ENCODE data around the gene ALB.
"Not testable (repeated sequence)": the region's sequence is repeated elsewhere in the genome, so short reads cannot be mapped to it uniquely, and the experiment has no call there.

The ALB gene
- long read RNA-seq, donor 1: 0 reads
- long read RNA-seq, donor 2: 0 reads
- long read RNA-seq, donor 3: 0 reads
- long read RNA-seq, donor 4: 0 reads
- long read RNA-seq, donor 5, partial matches to known transcripts: 0 of 1 reads
- long read RNA-seq, donor 5, other reads (novel, unspliced or antisense): 0 of 1 reads
- long read RNA-seq, donor 6: 0 reads
- long read RNA-seq, donor 7, partial matches to known transcripts: 5 of 9 reads
- long read RNA-seq, donor 7, other reads (novel, unspliced or antisense): 0 of 9 reads
- long read RNA-seq, donor 8, transcript ALB-201 (15 exons, 2,263 nt): major isoform, 7 of 25 reads
- long read RNA-seq, donor 8, partial matches to known transcripts: 16 of 25 reads
- long read RNA-seq, donor 8, other reads (novel, unspliced or antisense): 0 of 25 reads

- no peak for DNase-seq
Observed at GRCh38 chr4:73404042-73404441, at the start of gene ALB. ALB (plus strand) TSS chr4:73404287; CDS start chr4:73404328, 41 bp downstream.

DNA sequence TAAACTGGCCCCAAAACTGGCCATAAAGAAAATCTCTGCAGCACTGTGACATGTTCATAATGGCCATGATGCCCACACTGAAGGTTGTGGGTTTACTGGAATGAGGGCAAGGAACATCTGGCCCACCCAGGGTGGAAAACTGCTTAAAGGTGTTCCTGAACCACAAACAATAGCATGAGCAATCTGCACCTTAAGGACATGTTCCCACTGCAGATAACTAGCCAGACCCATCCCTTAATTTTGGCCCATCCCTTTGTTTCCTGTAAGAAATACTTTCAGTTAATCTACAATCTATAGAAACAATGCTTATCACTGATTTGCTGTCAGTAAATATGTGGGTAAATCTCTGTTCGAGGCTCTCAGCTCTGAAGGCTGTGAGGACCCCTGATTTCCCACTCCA, 46.9 kb upstream of the ALB start:
- not testable (repeated sequence) for DNase-seq

DNA sequence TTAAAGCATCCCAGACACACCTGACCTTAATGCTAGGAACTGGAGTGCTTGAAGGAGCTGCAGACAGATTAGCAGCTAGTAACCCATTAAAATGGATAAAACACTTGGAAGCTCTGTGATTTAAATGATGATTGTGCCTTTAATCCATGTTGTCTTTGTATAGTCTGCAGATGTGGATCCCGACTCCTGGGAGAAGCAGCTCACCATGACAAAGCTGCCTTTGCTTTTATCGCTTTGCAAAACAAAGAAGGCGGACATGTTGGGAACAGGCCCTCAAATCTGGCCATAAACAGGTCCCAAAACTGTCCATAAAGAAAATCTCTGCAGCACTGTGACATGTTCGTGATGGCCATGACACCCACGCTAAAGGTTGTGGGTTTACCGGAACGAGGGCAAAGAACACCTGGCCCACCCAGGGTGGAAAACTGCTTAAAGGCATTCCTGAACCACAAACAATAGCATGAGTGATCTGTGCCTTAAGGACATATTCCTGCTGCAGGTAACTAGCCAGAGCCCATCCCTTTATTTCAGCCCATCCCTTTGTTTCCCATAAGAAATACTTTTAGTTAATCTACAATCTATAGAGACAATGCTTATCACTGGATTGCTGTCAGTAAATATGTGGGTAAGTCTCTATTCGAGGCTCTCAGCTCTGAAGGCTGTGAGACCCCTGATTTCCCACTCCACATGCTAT, 34.4 kb upstream of the ALB start:
- not testable (repeated sequence) for DNase-seq

- no peak for DNase-seq
Observed at GRCh38 chr4:73375328-73375741, 28.8 kb upstream of the ALB start.

GRCh38 chr4:73376251-73376650, 27.8 kb upstream of the ALB start:
- DNase-seq: no peak

GRCh38 chr4:73376976-73377375, 27.1 kb upstream of the ALB start:
- no peak for DNase-seq

- no peak for DNase-seq
Observed at GRCh38 chr4:73378887-73379286, 25.2 kb upstream of the ALB start.

DNA sequence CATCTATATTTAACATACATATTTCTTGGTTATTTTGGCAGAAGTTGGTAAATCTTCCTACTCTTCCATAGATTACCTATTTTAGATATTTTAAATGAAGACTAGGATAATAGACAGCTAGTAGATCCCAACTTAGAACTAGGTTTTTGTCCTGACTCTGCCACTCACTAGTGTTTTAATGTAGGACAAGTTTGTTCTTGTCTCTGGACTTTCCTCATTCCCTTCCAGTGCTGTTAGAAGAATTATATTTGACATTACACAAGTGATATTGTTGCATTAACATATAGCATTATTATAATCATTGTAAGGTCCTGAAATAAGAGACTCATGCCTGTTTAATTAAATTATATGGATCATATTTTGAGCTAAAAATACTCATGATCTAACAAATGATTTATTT, 24.1 kb upstream of the ALB start:
- no peak for DNase-seq

GRCh38 chr4:73381214-73381613, 22.9 kb upstream of the ALB start:
- DNase-seq: no peak

GRCh38 chr4:73383452-73383851, 20.6 kb upstream of the ALB start:
- no peak for DNase-seq

- DNase-seq: no peak
Observed at GRCh38 chr4:73387552-73387951, 16.5 kb upstream of the ALB start.

DNA sequence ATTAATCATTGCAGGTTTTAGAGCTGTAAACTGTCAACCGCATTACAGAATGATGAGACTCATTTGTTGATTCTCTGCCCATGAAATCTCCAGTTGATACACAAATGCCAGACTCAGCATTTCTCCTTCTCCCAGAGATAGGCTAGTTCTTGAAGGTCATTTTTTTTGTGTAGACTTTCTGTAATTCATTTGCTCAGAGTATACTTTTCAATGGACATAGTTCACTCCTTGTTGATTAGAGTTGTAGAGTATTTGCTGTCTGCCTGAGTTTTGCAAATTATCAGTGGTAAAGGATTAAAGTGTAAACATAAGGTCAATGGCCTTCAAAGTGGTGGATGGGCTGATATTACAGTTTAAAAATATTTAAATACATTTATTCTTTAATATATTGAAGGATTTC, 15.2 kb upstream of the ALB start:
- no peak for DNase-seq

DNA sequence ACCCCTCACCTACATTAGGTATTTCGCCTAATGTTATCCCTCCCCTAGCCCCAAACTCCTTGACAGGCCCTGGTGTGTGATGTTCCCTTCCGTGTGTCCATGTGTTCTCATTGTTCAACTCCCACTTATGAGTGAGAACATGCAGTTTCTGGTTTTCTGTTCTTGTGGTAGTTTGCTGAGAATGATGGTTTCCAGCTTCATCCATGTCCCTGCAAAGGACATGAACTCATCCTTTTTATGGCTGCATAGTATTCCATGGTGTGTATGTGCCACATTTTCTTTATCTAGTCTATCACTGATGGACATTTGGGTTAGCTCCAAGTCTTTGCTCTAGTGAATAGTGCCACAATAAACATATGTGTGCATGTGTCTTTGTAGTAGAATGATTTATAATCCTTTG, 14.4 kb upstream of the ALB start:
- not testable (repeated sequence) for DNase-seq

GRCh38 chr4:73391774-73392173, 12.3 kb upstream of the ALB start:
- DNase-seq: no peak

- DNase-seq: no peak
Observed at GRCh38 chr4:73392936-73393335, 11.2 kb upstream of the ALB start.

GRCh38 chr4:73396304-73396703, 7.8 kb upstream of the ALB start:
- no peak for DNase-seq

DNA sequence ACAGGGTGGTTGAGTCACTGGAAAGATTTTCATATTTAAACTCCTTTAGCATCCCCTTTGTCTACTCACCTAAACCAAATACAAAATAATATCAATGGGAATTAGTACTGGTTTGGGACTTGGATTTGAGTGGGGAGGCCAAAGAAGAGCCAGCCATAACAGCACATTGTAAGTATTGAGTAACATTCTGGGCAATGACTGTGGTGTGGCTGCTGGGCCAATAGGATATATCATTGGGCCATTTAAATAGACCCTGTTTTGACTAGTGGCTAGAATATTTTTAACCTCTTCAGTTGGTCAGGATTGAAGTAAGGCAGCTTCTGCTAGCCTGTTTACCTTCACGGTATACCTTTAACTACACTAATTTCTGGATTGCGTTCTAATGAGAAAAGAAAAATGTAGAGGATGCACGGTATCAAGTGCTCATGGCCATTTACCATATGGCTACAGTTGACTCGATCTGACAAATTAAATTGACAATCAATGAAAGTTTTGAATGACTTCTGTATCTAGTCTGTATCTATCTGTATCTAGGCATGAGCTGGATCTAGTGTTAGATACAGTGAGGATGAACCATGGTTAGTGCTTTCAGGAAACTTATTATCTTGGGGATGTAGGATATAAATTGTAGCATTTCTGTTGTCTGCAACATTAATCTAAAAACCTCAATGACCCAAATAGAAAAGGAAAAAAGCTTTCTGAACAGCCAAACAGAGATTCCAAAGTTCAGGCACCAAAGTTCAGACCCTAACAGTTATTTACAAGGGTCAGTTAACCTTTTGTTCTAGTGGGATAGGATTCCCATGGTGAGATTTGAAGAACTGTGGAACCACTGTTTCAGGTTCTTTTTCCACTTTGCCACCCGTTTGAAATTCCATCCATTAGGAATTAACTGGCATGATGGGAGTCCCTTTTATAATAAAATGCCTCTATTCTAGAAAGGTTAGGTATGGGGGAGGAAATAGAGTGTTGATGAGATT, 6.8 kb upstream of the ALB start:
- no peak for DNase-seq

GRCh38 chr4:73401412-73401811, 2.7 kb upstream of the ALB start:
- DNase-seq: no peak

- no peak for DNase-seq
Observed at GRCh38 chr4:73404457-73404856, 370 bp downstream of the ALB start.

DNA sequence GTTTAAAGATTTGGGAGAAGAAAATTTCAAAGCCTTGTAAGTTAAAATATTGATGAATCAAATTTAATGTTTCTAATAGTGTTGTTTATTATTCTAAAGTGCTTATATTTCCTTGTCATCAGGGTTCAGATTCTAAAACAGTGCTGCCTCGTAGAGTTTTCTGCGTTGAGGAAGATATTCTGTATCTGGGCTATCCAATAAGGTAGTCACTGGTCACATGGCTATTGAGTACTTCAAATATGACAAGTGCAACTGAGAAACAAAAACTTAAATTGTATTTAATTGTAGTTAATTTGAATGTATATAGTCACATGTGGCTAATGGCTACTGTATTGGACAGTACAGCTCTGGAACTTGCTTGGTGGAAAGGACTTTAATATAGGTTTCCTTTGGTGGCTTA, 1.1 kb downstream of the ALB start:
- no peak for DNase-seq

DNA sequence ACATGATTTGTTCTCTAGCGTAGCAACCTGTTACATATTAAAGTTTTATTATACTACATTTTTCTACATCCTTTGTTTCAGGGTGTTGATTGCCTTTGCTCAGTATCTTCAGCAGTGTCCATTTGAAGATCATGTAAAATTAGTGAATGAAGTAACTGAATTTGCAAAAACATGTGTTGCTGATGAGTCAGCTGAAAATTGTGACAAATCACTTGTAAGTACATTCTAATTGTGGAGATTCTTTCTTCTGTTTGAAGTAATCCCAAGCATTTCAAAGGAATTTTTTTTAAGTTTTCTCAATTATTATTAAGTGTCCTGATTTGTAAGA, 2.4 kb downstream of the ALB start:
- no peak for DNase-seq

- DNase-seq: no peak
Observed at GRCh38 chr4:73407227-73407673, 3.2 kb downstream of the ALB start.
